Tibial nerve (tissue), 4 donors: Measurements from ENCODE around the gene SHOC1. TPM values are rescaled to one million over a fixed set of nuclear protein-coding genes. Genes with fewer than 3 reads are reported as not detected.
A peak's percentile ranks its signal among the peaks of the same experiment; 100 is the strongest.

Experiments
- DNase-seq, 2 donors: peaks; one replicate each; pipeline ENCODE4 v3.0.0-alpha.2; 2019; ENCODE audit warnings: low spot score in 2 of 2
- H3K27ac ChIP-seq, 4 donors: fragments of 200-600 bp; sonication (generic) in 3 of 4; one replicate each; pipeline ENCODE4 v1.5.1; 2017 to 2019; ENCODE audit warnings: mild to moderate bottlenecking in 1 of 4
- H3K27me3 ChIP-seq, 2 donors: fragments of 200-600 bp; sonication (generic) in 1 of 2; one replicate each; pipeline versions ENCODE4 v1.5.1 to v1.6.0; 2017 to 2019
- H3K36me3 ChIP-seq, 3 donors: fragments of 200-600 bp; sonication (generic); one replicate each; pipeline ENCODE4 v1.5.1; 2018 to 2019
- H3K4me1 ChIP-seq, 4 donors: fragments of 200-600 bp; sonication (generic) in 3 of 4; one replicate each; pipeline ENCODE4 v1.5.1; 2017 to 2019
- H3K4me3 ChIP-seq, 4 donors: fragments of 200-600 bp; sonication (generic) in 3 of 4; one replicate each; pipeline ENCODE4 v1.5.1; 2017 to 2019; ENCODE audit warnings: mild to moderate bottlenecking in 1 of 4, moderate library complexity in 1 of 4
- H3K9me3 ChIP-seq, 4 donors: fragments of 200-600 bp; sonication (generic) in 3 of 4; one replicate each; pipeline ENCODE4 v1.5.1; 2017 to 2019
- EP300 ChIP-seq, 2 donors: sonication (generic); formaldehyde crosslinking; IDR thresholded peaks; one replicate each; pipeline ENCODE4 v1.6.1; 2017; ENCODE audit warnings: antibody characterized with exemption in 2 of 2, mild to moderate bottlenecking in 1 of 2
- POLR2A ChIP-seq, 2 donors: fragments of 450-650 bp; IDR thresholded peaks; one replicate each; pipeline ENCODE4 v1.6.1; 2017; ENCODE audit warnings: antibody characterized with exemption in 2 of 2, mild to moderate bottlenecking in 2 of 2, moderate library complexity in 2 of 2
- WGBS, 2 donors: methylation state at CpG; one replicate each; pipeline ENCODE4 v1.1.5; 2018; 5-methylcytosine and 5-hydroxymethylcytosine counted together
- total RNA-seq, 4 donors: library from RNA; depleted of rRNA; stranded (reverse); fragments of >200 nt; gene quantifications; one replicate each; pipeline ENCODE4 v1.1.0, GENCODE V29; 2016
- TF ChIP-seq, protein P1 (sequence below), 5 experiments: fragments of 200-600 bp in 3 of 5; fragments of 450-650 bp in 2 of 5; sonication (generic) in 3 of 5; IDR thresholded peaks; one replicate each; pipeline ENCODE4 v1.5.1; 2016 to 2019; ENCODE audit warnings: antibody characterized with exemption in 5 of 5, mild to moderate bottlenecking in 3 of 5, moderate library complexity in 2 of 5

Gene SHOC1
- total RNA-seq = not detected

DNA sequence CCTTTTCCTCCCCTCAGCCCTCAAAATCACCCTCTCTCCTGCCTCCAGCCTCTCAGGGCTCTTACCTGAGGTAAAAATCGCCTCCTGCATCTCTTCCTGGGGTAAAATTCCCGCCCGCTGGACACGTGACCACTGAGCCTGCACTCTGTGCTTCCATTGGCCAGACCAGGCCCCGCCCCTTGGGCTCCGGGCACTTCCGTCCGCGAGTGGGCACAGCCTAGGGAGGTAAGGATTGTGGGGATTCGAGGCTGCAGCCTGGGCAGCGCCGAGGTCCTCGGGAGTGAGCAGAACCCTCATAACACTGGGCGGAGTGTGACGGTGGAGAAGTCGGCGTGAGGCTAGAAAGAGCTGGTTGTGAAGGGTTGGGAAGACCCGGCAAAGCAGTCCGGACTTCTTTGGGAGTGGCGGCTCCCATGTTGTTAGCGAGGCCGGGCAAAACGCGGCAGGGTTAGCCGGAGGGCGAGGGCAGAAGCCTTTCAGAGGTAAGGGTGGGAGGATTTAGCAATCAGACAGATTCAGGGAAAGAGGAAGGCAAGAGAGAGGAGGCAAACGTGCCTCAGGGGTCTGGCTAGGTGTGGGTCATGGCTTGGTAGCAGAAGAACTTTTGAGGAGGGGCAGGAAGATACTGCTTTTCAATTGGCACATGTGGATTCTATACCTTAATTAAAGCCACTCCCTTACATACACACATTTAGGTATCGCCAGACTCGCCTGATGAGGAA, at the start of gene SHOC1:
Gene SHOC1 (minus strand): TSS at position 103 of the 722 bp plus-strand sequence. CDS start 3,519 bp downstream, outside the sequence.
- H3K4me3 ChIP-seq = no peak within 1 kb of the TSS
- WGBS, 2 donors = 85 to 89% methylated on average over 28 to 29 of the region's 29 CpGs
- no peak for TF ChIP-seq EP300 (IDR thresholded peaks at IDR 0.05)
- TF ChIP-seq POLR2A (IDR thresholded peaks at IDR 0.05) = no peak
- TF ChIP-seq, protein P1, sequence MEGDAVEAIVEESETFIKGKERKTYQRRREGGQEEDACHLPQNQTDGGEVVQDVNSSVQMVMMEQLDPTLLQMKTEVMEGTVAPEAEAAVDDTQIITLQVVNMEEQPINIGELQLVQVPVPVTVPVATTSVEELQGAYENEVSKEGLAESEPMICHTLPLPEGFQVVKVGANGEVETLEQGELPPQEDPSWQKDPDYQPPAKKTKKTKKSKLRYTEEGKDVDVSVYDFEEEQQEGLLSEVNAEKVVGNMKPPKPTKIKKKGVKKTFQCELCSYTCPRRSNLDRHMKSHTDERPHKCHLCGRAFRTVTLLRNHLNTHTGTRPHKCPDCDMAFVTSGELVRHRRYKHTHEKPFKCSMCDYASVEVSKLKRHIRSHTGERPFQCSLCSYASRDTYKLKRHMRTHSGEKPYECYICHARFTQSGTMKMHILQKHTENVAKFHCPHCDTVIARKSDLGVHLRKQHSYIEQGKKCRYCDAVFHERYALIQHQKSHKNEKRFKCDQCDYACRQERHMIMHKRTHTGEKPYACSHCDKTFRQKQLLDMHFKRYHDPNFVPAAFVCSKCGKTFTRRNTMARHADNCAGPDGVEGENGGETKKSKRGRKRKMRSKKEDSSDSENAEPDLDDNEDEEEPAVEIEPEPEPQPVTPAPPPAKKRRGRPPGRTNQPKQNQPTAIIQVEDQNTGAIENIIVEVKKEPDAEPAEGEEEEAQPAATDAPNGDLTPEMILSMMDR (IDR thresholded peaks at IDR 0.05) = no peak

DNA sequence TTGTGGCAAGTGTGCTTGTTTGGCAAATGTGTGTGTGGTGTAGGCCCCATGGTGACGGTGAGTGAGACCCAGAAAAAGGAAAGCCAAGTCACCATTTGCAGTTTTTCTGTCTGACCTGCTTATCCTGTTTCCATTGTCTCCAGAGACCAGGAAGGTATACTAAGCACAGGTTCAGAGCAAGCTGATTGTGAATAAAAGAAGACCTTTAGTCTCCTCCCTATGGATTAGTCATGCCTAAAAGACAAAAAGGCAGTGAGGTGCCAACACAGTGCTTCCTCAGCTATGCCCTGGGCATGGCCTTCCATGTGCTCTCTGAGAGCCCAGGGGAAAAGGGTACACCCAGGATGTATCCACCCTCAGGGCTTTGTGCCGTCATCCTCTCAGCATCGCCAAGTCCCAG, 49.2 kb upstream of the SHOC1 start:
- no peaks in the 10 kb centered on the region for H3K27me3 ChIP-seq
- H3K4me1 ChIP-seq = peaks cover 0 to 31% (median 7%) of the 10 kb centered on the region in 4 donors
- TF ChIP-seq EP300 (IDR thresholded peaks at IDR 0.05) (no peak), POLR2A (IDR thresholded peaks at IDR 0.05) (no peak)
- TF ChIP-seq, protein P1 (IDR thresholded peaks at IDR 0.05) = no peak
- 93 to 94% methylated on average over 3 of the region's 3 CpGs for WGBS, 2 donors
- no peak overlapping the region for H3K27ac ChIP-seq
- H3K9me3 ChIP-seq = no peaks in the 10 kb centered on the region
- H3K36me3 ChIP-seq = no peaks in the 10 kb centered on the region
- no peak for DNase-seq
- H3K4me3 ChIP-seq = no peak overlapping the region

More for the DNA sequence above, at the start of gene SHOC1:
- H3K36me3 ChIP-seq = peaks cover 0 to 9% (median 0%) of the 10 kb centered on the region in 3 donors
- no peak for DNase-seq
- H3K27ac ChIP-seq = no peak within 1 kb of the TSS
- no peaks in the 10 kb centered on the region for H3K9me3 ChIP-seq
- no peaks in the 10 kb centered on the region for H3K4me1 ChIP-seq
- no peaks in the 10 kb centered on the region for H3K27me3 ChIP-seq

DNA sequence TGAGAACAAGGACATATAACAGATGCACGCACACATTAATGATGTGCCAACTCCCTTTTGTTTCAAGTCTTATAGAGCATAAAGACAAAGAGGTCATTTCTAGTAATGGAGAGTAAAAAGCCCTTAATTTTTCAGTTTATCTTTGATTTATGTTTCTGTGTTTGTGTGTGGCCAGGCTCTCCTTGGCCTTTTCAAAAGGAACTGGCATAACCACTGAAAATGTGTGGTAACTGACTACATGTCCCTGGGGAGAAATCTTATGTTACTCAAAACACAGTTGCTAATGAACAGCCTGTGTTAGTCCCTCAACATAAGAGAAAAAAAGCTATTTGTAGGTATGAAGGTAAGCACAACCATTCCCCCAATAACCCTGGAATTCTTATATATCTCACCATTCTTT, 47.6 kb upstream of the SHOC1 start:
- TF ChIP-seq POLR2A (IDR thresholded peaks at IDR 0.05) (no peak), EP300 (IDR thresholded peaks at IDR 0.05) (peak in 1 of 2 donors; percentile 21)
- H3K9me3 ChIP-seq = no peaks in the 10 kb centered on the region
- no peak overlapping the region for H3K27ac ChIP-seq
- WGBS, 2 donors = 76 to 80% methylated on average over 1 of the region's 1 CpG
- peaks cover 0 to 40% (median 9%) of the 10 kb centered on the region in 4 donors for H3K4me1 ChIP-seq
- no peak overlapping the region for H3K4me3 ChIP-seq
- H3K36me3 ChIP-seq = no peaks in the 10 kb centered on the region
- no peaks in the 10 kb centered on the region for H3K27me3 ChIP-seq
- DNase-seq = no peak

- TF ChIP-seq EP300 (IDR thresholded peaks at IDR 0.05) (no peak), POLR2A (IDR thresholded peaks at IDR 0.05) (no peak)
- TF ChIP-seq, protein P1 (IDR thresholded peaks at IDR 0.05) = no peak
- Histone ChIP-seq H3K27me3 (no peaks in the 10 kb centered on the region), H3K4me3 (no peak overlapping the region), H3K27ac (no peak overlapping the region), H3K9me3 (no peaks in the 10 kb centered on the region), H3K4me1 (peaks cover 0 to 40% (median 9%) of the 10 kb centered on the region in 4 donors), H3K36me3 (no peaks in the 10 kb centered on the region)
- WGBS, 2 donors = 45 to 50% methylated on average over 1 of the region's 1 CpG
- DNase-seq = no peak
Observed at GRCh38 chr9:111840442-111840841, 45.7 kb upstream of the SHOC1 start.

- WGBS, 2 donors = 37 to 47% methylated on average over 2 of the region's 2 CpGs
- H3K36me3 ChIP-seq = no peaks in the 10 kb centered on the region
- no peaks in the 10 kb centered on the region for H3K9me3 ChIP-seq
- no peak for DNase-seq
- TF ChIP-seq, protein P1 (IDR thresholded peaks at IDR 0.05) = no peak
- no peak for TF ChIP-seq POLR2A (IDR thresholded peaks at IDR 0.05)
- TF ChIP-seq EP300 (IDR thresholded peaks at IDR 0.05) = no peak
- H3K4me1 ChIP-seq = peaks cover 0 to 40% (median 9%) of the 10 kb centered on the region in 4 donors
- H3K27ac ChIP-seq = no peak overlapping the region
- H3K4me3 ChIP-seq = no peak overlapping the region
- no peaks in the 10 kb centered on the region for H3K27me3 ChIP-seq
Observed at GRCh38 chr9:111839987-111840386, 45.2 kb upstream of the SHOC1 start.
